GM04504 (cell line): ENCODE data around the gene ARHGAP21.
"Not testable (repeated sequence)": the region's sequence is repeated elsewhere in the genome, so short reads cannot be mapped to it uniquely, and the experiment has no call there.

Experiments
- DNase-seq: peaks from one replicate; pipeline ENCODE4 v3.0.0-alpha.2; 2012; ENCODE audit warnings: low read depth

ARHGAP21 gene

DNA sequence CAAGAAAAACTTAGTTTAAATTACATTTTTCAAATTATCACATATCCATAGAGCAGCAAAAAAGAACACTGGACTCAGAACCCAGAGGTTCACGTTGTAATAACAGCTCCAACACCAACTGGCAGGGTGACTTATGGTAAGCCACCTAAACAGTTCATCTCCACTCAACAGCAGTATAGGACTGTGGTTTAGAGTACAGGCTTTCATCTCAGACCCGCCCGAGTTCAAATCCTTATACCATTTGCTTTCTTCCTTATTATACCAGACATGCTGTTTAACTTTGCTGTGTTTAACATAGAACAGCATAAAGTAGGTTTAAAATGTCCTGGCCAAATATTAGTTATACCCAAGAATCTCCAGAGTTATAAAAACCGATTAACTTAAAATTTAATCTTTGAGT is 97.9 kb downstream of the ARHGAP21 start:
- no peak for DNase-seq

DNA sequence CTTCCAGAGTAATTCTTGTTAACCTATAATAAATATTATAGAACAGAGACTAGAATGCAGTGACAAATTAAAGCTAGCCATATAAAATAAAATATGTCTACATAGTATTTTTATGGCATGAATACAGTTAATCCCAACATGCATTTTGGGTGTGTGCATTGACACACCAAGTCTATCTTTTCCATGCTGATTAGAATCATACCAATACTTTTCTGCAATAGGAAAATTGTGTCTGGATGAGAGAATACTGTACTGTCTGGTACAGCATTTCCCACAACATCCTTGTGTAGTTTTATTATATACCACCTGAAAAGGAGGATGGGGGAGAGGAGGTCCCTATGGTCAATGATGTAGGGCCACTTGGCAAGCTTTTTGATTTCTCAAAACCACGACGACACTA is 100.3 kb downstream of the ARHGAP21 start:
- DNase-seq: no peak

DNA sequence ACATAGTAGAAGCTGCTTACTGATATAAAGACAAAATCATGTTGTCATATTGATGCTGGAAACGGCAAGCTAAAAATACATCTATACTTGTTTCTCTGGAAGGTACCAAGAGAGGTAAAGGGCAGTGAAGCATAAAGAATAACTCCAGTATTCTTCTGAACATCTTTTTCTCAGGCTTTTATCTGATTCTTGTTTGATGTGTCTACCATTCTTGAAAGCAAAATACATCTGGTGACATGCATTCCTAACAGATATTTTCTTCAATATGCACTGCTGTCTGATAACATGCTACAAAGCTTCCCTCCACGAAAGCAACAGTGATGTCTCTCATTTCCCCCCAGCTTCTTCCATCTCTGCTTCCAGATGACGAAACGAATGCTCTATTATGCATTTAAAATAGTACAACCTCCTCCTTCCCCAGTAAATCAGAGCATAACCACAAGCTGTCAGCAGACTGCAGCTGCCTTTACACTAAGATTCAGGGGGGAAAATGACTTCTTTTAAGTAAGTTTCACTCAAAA is 100.8 kb downstream of the ARHGAP21 start:
- no peak for DNase-seq

DNA sequence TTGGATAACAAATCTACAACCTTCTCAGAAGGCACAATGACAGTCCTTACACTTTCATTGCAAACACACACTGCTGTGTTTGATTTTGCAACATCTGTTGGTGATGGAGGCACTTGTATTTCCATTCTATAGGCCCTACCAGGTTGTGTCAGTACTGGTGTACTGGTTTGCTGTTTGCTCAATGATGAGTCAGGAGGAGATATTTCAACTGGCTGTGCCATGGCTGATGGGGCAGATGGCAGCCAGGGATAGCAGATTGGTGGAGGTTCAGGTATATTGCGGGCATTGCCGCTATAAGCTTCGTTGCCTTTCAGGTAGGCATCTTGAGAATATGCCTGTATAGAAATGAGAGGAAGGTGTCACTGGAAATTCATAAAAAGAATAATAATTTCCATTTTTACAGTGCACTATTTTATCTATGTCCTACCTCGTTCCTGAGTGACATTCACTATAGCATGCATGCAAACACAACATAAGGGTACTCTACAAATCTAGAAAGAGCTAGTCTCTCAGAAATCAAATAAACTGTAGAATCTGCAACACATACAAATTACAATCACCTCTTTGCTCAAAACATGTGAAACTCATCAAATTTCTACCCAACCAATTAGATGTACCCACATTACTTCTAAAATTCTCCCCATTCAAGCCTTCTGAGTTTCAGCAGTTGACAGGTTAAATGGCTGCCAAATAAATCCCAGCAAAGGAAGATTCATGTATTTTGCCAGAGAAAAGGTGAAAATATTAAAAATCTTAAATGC is 102.5 kb downstream of the ARHGAP21 start:
- DNase-seq: not testable (repeated sequence)

DNA sequence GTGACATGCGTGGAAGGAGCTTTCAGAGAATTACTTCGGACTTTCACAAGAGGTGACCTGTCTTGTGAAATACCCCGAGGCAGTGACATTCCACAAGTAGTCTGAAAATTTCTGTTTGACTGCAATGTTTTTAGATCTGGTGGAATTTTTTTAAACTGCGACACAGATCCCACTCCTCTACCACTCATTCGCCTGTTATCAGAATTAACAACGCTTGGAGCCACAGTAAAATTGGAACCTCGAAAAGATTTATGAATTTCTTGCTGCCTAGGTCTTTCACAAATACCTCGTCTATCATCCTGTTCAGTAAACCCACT is 103.7 kb downstream of the ARHGAP21 start:
- not testable (repeated sequence) for DNase-seq

DNA sequence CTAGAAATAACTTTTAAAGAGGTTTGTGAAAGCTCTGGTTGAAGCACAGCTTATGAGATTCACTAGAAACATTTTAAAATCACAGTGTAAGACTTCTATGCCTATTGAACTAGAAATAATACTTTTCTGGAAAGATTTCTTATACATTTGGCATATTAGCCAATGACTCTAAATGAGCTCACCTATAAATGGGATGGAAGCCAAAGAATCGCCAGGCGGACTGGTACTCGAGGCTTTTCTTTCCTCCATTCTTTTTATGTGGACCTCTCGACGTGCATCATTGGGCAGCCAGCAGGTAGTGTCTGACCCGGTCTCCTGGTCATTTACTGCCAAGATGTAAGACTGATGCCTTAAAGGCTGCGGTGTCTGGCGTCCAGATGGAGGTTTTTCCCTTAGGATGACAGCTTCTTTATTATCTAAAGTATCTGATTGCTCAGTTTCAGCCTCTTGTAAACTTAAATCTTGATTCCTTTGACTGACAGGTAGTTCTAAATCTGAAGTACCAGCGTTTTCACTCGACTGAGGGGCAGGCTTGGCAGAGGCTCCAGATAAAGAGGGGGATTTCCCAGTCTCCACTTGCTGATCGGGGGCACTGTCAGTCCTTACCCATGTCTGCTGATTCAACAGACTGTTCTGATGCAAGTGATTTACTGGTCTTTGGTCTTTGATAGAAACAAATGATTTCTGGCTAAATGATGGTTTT is 104.2 kb downstream of the ARHGAP21 start:
- DNase-seq: not testable (repeated sequence)

DNA sequence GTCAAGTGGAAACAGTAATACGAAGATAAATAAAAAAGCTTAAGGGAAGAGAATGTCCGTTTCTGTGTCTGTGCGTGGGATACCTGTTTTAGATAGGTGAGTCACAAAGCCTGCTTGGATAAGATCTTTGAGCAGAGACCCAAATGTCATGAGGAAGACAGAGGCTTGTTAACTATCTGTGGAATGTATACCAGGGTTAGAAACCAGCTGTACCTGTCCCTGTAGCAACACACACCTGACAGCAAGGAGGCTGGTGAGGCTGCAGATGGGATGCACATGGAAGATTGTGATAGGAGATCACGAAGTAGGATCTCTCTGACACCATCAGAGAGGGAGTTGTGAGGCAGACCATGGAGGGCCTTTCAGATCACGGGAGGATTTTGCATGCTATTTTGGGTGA is 105.3 kb downstream of the ARHGAP21 start:
- DNase-seq: no peak

DNA sequence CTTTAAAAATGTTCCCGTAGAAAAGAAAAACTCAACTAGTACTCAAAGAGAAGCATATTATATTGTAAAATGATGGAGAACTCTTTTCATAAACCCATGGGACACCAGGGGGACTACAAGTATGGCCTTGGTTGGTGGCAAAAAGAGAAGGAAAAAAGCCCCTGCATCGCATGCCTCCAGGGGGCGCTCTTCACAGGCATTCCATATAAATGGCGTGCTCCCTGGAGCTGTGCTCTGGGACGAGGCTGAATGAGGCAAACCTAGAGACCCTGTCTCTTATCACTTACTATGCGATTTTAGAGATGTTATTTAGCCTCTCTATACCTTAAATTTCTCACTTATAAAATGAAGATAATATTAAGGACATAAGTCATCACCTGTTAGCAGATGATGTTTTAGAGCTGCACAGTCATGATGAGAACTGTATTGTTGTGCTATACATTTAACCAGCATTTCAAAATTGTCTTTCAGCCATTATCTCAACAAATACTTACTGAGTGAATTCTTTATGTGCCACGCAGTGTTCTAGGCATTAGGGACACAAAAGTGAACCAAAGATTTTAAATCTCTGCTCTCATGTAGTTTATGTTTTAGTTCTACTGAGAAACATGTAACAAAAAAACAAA is 105.8 kb downstream of the ARHGAP21 start:
- DNase-seq: no peak

DNA sequence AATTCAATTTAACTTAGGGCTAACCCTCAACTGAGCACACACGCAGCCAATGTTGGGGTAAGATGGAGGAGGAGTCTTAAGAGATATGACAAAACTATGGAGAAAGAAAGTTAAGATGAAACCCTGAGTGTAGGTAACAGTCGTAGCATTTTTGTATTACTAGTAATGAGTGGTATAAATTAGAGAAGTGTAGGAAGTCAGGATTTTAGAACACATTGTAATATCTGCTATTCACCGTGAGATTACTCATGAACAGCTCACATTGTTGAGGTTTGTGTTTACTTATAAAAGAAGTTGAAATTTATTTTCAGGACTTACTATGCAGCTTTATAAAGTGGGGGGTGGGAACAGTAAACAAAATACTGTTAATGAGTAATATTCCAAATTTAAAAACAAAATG is 107.2 kb downstream of the ARHGAP21 start:
- no peak for DNase-seq

DNA sequence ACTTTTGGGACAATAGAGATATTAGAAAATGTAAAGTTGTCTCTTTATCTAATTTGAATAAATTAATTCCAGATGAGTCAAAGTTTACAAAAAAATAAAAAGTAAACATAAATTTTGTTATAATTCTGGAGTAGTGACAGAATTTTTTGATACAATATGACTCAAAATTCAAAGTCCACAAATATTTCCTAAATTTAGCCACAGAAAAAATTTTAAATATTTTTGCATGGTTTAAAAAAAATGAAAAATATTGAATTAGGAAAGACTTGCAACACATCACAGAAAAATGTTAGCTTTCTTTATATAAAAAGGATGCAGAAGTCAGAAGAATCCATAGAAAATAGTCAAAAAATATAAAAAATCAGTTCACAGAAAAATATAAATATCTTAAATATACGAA is 117.7 kb downstream of the ARHGAP21 start:
- no peak for DNase-seq

DNA sequence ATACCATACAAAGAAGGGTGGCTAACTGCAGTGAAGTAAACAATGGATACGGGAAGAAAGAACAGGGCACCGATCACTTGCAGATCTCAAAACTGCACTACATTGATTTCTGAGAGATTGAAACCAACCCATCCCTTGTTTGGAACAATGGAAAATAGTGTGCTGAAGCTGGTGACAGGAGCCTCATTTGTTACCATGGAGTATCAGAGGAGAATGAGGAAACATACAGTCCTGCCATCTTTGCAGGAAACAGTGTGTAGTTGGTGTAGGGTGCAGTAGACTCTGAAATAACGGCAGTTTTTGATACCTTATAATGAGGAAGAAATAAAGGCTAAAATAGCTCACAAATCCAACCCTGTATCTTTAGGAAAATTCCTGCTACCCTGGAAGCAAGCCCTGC is 118.5 kb downstream of the ARHGAP21 start:
- no peak for DNase-seq

DNA sequence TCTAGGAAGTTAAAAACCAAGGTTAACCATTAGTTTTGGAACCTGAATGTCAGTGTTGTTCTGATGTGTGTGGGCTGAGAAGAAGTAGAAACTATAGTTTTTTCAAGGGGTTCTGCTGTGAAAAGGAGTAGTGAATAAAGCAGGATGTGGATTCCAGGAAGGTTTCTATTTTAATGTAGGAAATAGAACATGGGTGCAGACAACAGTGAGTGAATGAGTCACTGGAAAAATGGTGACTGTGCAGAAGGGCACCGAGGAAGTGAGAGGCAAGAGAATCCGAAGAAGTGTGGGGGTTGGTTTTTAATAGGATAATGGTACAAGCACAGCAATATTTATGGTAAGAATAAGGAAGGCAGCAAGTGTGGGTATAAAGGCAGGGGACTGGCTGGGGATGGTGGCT is 120.4 kb downstream of the ARHGAP21 start:
- no peak for DNase-seq

DNA sequence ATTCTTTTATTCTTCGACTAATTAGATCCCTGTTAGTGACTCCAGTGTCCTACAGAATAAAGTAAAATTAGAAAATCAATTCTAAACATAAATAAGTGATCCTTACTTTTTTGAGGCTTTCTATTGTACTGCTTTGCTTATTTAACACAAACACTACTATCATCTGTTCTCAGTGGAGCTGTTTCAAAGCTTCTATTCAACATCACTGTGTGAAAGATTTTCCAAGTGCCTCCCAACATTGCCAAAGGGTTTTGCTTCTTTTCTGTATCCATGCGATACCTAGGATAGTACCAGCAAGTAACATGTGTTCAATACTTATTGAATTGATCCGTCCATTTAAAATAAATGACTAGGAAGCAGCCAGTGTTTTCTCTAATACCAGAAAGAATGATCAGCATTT is 125.7 kb downstream of the ARHGAP21 start:
- no peak for DNase-seq

DNA sequence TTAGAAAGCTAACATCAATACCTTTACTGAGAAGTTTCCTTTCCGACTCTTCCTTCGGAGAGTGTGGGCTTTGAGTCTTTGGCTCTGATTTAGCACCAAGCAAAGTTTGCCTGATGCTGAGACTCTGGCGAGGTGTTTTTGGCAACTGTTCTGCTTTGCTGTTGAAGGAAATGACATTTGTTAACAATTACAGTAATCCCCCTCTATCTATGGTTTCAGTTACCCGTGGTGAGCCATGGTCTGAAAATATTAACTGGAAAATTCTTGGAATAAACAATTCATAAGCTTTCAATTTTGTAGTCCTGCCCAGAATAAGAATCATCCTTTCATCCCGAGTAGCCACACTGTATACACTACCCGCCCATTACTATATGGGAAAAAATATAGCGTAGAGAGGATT is 126.3 kb downstream of the ARHGAP21 start:
- DNase-seq: no peak

DNA sequence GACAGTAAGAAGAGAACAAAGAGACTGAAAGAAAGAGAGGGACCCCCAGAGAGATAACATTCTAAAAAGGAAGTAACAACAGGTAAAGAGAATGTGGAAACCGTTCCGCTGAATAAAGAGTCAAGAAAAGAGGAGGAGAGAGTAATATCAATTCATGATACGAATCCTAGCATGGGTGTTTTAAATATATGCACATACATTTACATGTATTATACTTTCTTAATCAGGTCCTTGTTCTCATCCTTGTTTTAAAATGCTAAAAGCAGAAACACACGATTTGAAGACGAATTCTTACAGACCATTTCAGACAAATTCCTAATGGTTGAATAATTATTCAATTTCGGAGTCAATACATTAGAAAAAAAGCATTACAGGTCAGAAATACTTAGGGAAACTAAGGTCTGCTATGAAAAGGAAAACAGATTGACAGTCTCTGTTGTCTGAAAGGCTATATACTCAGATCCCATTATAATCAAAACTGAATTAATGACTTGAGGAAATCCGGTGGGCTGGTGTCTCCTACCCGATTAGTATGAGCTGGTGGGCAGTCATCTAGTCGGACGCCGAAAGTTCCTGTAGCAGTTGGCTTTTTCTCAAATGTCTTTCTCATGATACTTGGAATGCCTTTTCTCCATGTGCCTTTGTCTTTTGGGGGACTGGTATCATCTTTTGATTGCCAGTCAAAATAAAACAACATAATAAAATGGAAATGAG is 127.3 kb downstream of the ARHGAP21 start:
- no peak for DNase-seq

DNA sequence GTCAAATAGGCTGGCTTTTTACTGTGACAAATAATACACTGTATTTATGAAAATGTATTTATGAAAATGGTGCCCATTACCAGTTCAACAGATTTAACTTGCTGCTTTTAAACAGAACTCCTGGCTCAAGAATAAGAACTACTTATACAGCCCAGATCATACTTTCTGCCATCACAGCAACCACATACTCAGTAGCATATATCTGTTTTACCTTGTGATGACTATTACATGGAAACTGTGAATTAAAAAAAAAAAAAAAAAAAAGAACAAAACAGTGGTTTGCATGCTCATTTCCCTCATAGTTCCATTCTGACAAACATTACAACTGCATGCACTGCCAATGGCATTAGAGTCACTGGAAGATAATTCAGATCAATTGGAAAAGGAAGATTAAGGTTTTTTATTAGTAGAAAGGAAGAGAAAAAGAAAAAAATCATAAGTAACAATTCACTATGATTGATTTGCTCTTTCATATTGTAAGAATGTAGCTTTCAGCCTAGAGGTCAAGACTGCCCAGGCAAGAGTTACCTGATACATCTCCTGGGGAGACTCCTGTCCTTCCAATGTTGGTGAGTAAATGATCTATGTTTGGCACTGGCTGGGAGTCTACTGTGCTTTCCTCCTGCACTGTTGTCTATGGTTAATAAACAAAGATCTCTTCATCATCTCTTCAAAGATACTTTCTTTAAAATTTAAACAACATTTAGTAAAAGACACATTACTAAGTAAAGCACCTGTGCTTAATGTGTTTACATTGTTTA is 132.8 kb downstream of the ARHGAP21 start:
- no peak for DNase-seq

DNA sequence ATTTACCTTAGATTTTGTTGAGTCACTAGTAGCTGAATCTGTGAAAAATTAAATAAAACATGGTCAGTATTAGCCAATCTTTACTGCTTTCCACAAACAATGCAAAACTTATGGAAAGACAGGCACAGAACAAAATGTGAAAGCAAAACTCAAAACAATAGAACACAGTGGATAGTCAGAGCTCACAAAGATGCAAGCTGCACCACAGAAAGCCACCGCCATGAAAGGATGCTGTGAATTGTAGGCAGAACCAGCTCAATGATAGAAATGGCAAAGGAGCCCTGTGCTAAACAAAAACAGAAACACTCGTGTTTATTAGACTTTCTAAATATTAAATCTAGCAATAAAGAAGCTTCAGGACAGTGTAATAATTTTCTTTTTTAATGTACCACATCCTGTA is 134.4 kb downstream of the ARHGAP21 start:
- no peak for DNase-seq

DNA sequence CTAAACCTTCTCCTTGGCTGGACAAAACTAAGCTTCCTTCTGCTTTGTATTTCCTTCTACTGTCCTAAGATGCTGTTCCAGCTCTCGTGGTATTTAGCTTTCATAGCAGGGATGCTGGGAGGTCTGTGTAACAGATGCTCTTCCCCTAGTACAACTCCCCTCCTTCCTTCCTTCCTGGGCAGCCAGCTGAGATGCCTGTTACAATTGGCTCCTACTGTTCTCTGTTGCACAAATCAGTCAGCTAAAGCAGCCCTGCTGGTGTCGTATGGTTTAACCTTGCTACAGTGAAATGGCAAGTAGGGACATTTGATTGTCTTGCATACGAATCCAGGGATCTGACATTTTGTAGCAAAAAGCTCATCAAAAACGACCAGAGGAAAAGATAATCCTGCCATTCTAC is 143.8 kb downstream of the ARHGAP21 start:
- no peak for DNase-seq

DNA sequence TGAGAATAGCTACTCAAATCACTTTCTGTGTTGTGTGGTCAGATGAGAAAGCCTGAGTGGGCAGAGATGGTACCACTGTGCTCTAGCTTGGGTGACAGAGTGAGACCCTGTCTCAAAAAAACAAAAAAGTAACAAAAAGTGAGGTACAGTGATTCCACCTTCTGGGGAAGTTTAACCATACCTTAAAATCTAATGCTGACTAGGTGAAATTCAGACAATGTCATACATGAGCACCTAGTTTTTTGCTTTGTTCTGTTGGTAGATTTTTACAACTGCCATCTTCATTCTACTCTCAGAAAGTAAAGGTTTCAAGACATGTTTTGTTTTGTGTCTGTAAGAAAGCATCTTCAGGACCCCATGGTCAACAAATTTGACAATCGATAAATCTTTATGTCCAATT is 144.2 kb downstream of the ARHGAP21 start:
- DNase-seq: no peak

DNA sequence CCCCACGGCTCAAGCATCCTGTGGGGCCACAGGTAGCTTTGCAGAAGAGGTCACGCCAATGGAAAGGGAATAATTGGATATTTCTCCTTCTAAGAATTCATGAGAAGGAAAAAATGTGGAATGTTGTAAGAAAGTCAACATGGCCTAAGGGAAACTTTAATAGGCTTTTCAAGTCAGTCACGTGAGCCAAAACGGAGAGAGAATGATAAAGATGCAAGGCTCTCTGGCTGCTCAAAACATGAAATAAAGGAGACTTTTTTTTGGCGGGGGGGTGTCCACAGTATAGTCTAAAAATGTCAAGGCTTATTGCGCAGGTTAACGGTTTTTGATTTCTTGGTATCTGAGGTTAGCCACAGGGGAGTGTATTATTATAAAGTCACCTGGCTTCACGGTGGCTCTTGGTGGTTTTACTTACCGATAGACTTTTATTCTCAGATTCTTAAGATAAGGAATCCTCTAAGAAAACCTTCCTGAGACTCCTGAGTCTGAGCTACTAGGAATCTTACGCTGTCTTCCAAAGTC is 148.1 kb downstream of the ARHGAP21 start:
- no peak for DNase-seq

DNA sequence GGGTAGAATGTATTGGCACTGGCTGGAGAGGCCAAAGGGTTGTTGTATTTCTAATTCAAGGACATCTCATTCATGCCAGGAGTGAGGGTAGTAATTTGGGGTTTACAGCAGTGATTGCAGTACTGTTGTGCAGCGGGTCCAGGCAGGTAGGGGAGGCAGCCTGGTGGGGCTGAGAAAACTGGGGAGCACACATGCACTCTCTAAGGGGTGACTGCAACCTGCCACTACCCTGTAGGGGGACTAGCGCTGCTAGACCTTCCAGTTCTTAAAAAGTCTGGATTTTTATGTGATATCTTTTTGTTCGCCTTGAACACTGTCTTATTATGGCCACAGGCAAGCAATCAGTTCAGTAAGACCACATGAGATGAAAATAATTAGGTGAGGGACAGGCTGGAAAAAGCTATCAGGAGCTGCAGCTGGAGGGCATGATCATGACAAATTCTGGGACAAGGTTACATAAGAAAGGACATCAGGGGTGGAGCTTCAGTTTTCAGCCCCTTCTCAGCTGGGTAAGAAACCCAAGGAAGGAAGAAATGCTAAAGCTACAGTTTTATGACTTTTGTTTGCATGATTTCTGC is 149.0 kb downstream of the ARHGAP21 start:
- DNase-seq: no peak
